Neural progenitor cell (in vitro differentiated cells): ENCODE measurements around the gene LRRC32. TPM values are rescaled to one million over a fixed set of nuclear protein-coding genes. Genes with fewer than 3 reads are reported as not detected.
A peak's percentile ranks its signal among the peaks of the same experiment; 100 is the strongest.

ENCODE experiments used
- DNase-seq: peaks from one replicate; pipeline ENCODE4 v3.0.0-alpha.2; 2016; ENCODE audit warnings: low spot score
- H2AFZ ChIP-seq: fragments of 200-600 bp; sonication (generic); replicated peaks from 2 replicates; pipeline ENCODE4 v1.6.1; 2016; ENCODE audit warnings: antibody characterized with exemption
- H3F3A ChIP-seq: fragments of 200-600 bp; sonication (generic); 2 replicates; pipeline ENCODE4 v1.6.1; 2016; ENCODE audit warnings: antibody characterized with exemption, low read depth
- H3K27ac ChIP-seq: fragments of 200-600 bp; sonication (generic); 2 replicates; pipeline ENCODE4 v1.5.1; 2016; ENCODE audit warnings: mild to moderate bottlenecking
- H3K27me3 ChIP-seq: fragments of 200-600 bp; sonication (generic); 2 replicates; pipeline ENCODE4 v1.6.1; 2016; ENCODE audit warnings: mild to moderate bottlenecking, moderate library complexity
- H3K36me3 ChIP-seq: fragments of 200-600 bp; sonication (generic); 2 replicates; pipeline ENCODE4 v1.5.1; 2016
- H3K4me1 ChIP-seq: fragments of 200-600 bp; sonication (generic); 2 replicates; pipeline ENCODE4 v1.6.1; 2016; ENCODE audit warnings: mixed run types
- H3K4me2 ChIP-seq: fragments of 200-600 bp; sonication (generic); 2 replicates; pipeline ENCODE4 v1.6.1; 2016
- H3K4me3 ChIP-seq: fragments of 200-600 bp; sonication (generic); 2 replicates; pipeline ENCODE4 v1.5.1; 2016
- H3K79me2 ChIP-seq: fragments of 200-600 bp; sonication (generic); 2 replicates; pipeline ENCODE4 v1.6.1; 2016; ENCODE audit warnings: low read depth
- H3K9ac ChIP-seq: fragments of 200-600 bp; sonication (generic); 2 replicates; pipeline ENCODE4 v1.6.1; 2016
- H3K9me3 ChIP-seq: fragments of 200-600 bp; sonication (generic); 2 replicates; pipeline ENCODE4 v1.5.1; 2016; ENCODE audit warnings: low read depth
- H4K20me1 ChIP-seq: fragments of 200-600 bp; sonication (generic); 2 replicates; pipeline ENCODE4 v1.6.1; 2016; ENCODE audit warnings: low read depth
- H3K27ac Mint-ChIP-seq: 3 replicates; pipeline ENCODE4 v1.8.0; 2021; ENCODE audit warnings: mixed read lengths
- H3K27me3 Mint-ChIP-seq: 2 replicates; pipeline ENCODE4 v1.8.0; 2022; ENCODE audit warnings: low read depth, mild to moderate bottlenecking, inconsistent platforms, moderate library complexity, mixed read lengths; ENCODE audit not compliant: insufficient read depth
- H3K36me3 Mint-ChIP-seq: 3 replicates; pipeline ENCODE4 v1.8.0; 2021; ENCODE audit warnings: mixed read lengths
- H3K4me1 Mint-ChIP-seq: 3 replicates; pipeline ENCODE4 v1.8.0; 2021; ENCODE audit warnings: mixed read lengths
- H3K4me3 Mint-ChIP-seq: 3 replicates; pipeline ENCODE4 v1.8.0; 2021; ENCODE audit warnings: mild to moderate bottlenecking, moderate library complexity, mixed read lengths
- H3K9me3 Mint-ChIP-seq: 3 replicates; pipeline ENCODE4 v1.8.0; 2020; ENCODE audit warnings: mixed read lengths
- EZH2 ChIP-seq: fragments of 200-600 bp; sonication (generic); IDR thresholded peaks from 2 replicates; pipeline ENCODE4 v1.6.1; 2017; ENCODE audit warnings: antibody characterized with exemption, mild to moderate bottlenecking, moderate library complexity
- EZH2phosphoT487 ChIP-seq: fragments of 200-600 bp; sonication (generic); IDR thresholded peaks from 2 replicates; pipeline ENCODE4 v1.6.1; 2017; ENCODE audit warnings: antibody characterized with exemption
- total RNA-seq: library from RNA; depleted of rRNA; stranded (reverse); fragments of >200 nt; gene quantifications from 2 replicates; pipeline ENCODE4 v1.2.3, GENCODE V29; 2015; ENCODE audit warnings: low replicate concordance
- TF ChIP-seq, protein P1 (sequence below): fragments of 200-600 bp; sonication (generic); IDR thresholded peaks from 2 replicates; pipeline ENCODE4 v1.5.1; 2017; ENCODE audit warnings: antibody characterized with exemption, mild to moderate bottlenecking

LRRC32 gene
- total RNA-seq, 1 donor from 2014 or later, result 0.21 TPM

DNA sequence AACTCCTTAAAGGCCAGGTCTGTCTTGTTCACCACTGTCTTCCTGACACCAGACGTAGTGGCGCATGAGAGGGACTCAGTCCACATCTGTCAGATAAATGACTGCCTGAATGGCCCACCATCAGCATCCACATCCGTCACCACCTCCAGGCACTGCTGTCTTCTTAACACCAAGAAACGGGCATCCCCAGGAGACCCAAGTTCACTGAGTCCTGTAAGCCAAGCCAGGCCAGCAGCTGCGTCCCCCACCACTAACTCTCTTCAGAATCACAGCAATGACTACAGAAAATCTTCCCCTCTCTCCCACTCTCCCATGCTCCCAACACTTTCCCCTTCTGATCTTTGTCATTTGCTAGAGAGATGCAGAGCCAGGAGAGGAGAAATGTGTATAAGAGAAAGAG is 47.3 kb upstream of the LRRC32 start:
- Mint-ChIP-seq H3K4me3 (no peak overlapping the region), H3K27me3 (peaks cover 15% of the 10 kb centered on the region), H3K27ac (no peak overlapping the region), H3K9me3 (no peaks in the 10 kb centered on the region), H3K4me1 (peaks cover 12% of the 10 kb centered on the region), H3K36me3 (no peaks in the 10 kb centered on the region)
- no peak overlapping the region for H2AFZ ChIP-seq
- no peak overlapping the region for H3K9ac ChIP-seq
- no peaks in the 10 kb centered on the region for H3K9me3 ChIP-seq
- no peak overlapping the region for H3K4me2 ChIP-seq
- H3K27ac ChIP-seq, result no peak overlapping the region
- H3K4me3 ChIP-seq, result no peak overlapping the region
- peaks cover 5% of the 10 kb centered on the region for H4K20me1 ChIP-seq
- no peaks in the 10 kb centered on the region for H3K79me2 ChIP-seq
- no peaks in the 10 kb centered on the region for H3K36me3 ChIP-seq
- H3K27me3 ChIP-seq, result peaks cover 2% of the 10 kb centered on the region
- no peaks in the 10 kb centered on the region for H3F3A ChIP-seq
- TF ChIP-seq, protein P1, sequence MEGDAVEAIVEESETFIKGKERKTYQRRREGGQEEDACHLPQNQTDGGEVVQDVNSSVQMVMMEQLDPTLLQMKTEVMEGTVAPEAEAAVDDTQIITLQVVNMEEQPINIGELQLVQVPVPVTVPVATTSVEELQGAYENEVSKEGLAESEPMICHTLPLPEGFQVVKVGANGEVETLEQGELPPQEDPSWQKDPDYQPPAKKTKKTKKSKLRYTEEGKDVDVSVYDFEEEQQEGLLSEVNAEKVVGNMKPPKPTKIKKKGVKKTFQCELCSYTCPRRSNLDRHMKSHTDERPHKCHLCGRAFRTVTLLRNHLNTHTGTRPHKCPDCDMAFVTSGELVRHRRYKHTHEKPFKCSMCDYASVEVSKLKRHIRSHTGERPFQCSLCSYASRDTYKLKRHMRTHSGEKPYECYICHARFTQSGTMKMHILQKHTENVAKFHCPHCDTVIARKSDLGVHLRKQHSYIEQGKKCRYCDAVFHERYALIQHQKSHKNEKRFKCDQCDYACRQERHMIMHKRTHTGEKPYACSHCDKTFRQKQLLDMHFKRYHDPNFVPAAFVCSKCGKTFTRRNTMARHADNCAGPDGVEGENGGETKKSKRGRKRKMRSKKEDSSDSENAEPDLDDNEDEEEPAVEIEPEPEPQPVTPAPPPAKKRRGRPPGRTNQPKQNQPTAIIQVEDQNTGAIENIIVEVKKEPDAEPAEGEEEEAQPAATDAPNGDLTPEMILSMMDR, result no peak
- TF ChIP-seq EZH2 (no peak), EZH2phosphoT487 (no peak)
- H3K4me1 ChIP-seq, result no peaks in the 10 kb centered on the region
- DNase-seq, result no peak

DNA sequence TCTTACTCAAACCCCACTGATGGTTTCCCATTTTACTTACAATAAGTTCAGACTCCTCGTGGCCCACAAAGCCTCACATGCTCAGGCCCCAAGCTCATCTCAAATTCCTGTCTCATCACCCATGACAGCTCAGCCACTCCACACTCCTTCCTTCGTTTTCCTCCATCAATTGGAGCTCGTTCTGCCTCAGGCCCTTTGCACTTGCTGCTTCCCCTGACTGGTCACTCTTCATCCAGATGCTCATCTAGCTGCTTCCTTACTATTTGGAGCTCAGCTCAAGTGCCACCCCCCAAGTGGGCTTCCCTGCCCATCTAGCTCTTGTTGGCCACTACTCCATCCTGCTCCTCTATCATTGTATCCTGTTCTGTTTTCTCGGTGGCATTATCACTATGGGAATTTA is 46.8 kb upstream of the LRRC32 start:
- no peak overlapping the region for H3K4me3 Mint-ChIP-seq
- no peaks in the 10 kb centered on the region for H3F3A ChIP-seq
- H3K27ac Mint-ChIP-seq, result no peak overlapping the region
- H3K27me3 Mint-ChIP-seq, result peaks cover 14% of the 10 kb centered on the region
- H3K9me3 ChIP-seq, result no peaks in the 10 kb centered on the region
- TF ChIP-seq, protein P1, result no peak
- TF ChIP-seq EZH2 (no peak), EZH2phosphoT487 (no peak)
- no peak overlapping the region for H2AFZ ChIP-seq
- no peaks in the 10 kb centered on the region for H3K9me3 Mint-ChIP-seq
- peaks cover 3% of the 10 kb centered on the region for H4K20me1 ChIP-seq
- no peaks in the 10 kb centered on the region for H3K36me3 ChIP-seq
- no peaks in the 10 kb centered on the region for H3K4me1 ChIP-seq
- H3K9ac ChIP-seq, result no peak overlapping the region
- no peak overlapping the region for H3K4me2 ChIP-seq
- H3K4me1 Mint-ChIP-seq, result peaks cover 8% of the 10 kb centered on the region
- no peaks in the 10 kb centered on the region for H3K36me3 Mint-ChIP-seq
- no peak for DNase-seq
- H3K79me2 ChIP-seq, result no peaks in the 10 kb centered on the region
- no peak overlapping the region for H3K27ac ChIP-seq
- H3K27me3 ChIP-seq, result no peaks in the 10 kb centered on the region
- H3K4me3 ChIP-seq, result no peak overlapping the region

DNA sequence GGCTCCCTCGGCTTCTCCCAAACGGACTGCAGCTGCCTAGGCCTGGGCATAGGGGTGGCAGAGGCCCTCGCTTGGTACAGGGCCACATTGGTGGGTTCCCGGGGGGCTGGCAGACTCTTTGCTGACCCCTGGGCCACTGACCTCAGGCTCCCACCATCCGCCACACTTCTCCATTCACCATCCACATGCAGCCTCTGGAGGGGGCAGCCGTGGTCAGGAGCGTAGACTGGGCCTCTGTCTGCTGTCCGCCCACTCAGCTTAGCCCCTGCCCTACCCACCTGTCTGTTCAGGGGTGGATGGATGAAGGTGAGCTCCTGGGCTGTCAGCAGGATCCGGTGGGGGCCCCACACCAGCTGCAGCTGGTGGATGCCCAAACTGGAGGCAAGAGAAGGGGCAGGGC is 45.7 kb upstream of the LRRC32 start:
- Histone ChIP-seq H3K9ac (no peak overlapping the region), H3K4me3 (no peak overlapping the region), H3K79me2 (no peaks in the 10 kb centered on the region), H3K4me1 (no peaks in the 10 kb centered on the region), H2AFZ (no peak overlapping the region), H3F3A (no peaks in the 10 kb centered on the region), H3K9me3 (no peaks in the 10 kb centered on the region), H3K36me3 (no peaks in the 10 kb centered on the region), H3K27me3 (no peaks in the 10 kb centered on the region), H3K4me2 (no peak overlapping the region), H4K20me1 (no peaks in the 10 kb centered on the region), H3K27ac (no peak overlapping the region)
- no peaks in the 10 kb centered on the region for H3K9me3 Mint-ChIP-seq
- TF ChIP-seq, protein P1, result no peak
- TF ChIP-seq EZH2phosphoT487 (no peak), EZH2 (no peak)
- H3K27me3 Mint-ChIP-seq, result peaks cover 9% of the 10 kb centered on the region
- H3K4me3 Mint-ChIP-seq, result no peak overlapping the region
- H3K27ac Mint-ChIP-seq, result no peak overlapping the region
- H3K36me3 Mint-ChIP-seq, result no peaks in the 10 kb centered on the region
- no peak for DNase-seq
- H3K4me1 Mint-ChIP-seq, result no peaks in the 10 kb centered on the region

DNA sequence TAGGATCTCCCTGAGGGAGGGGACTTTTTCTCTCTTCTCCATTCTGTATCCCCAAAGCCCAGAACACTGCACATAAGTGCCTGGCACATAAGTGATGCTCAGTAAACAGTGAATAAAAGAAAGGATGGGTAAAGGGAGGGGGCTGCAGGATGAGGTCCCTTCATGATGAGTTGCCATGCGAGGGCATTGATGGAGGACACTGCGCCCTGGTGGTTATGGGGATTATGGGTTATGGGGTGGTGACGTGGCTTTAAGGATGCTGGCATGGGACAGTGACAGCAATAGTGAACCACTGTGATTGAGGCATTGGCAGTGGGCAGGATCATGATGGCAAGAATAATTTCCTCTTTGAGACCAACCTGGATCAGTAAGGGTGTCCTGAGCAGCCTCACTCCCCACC is 43.9 kb upstream of the LRRC32 start:
- Histone ChIP-seq H3K4me2 (no peak overlapping the region), H3K9ac (no peak overlapping the region), H3K9me3 (no peaks in the 10 kb centered on the region), H2AFZ (no peak overlapping the region), H3K79me2 (no peaks in the 10 kb centered on the region), H3K4me3 (no peak overlapping the region), H3K36me3 (no peaks in the 10 kb centered on the region), H3K27ac (no peak overlapping the region), H4K20me1 (no peaks in the 10 kb centered on the region), H3F3A (no peaks in the 10 kb centered on the region), H3K4me1 (no peaks in the 10 kb centered on the region), H3K27me3 (no peaks in the 10 kb centered on the region)
- no peak overlapping the region for H3K27ac Mint-ChIP-seq
- no peak for DNase-seq
- H3K36me3 Mint-ChIP-seq, result no peaks in the 10 kb centered on the region
- no peak overlapping the region for H3K4me3 Mint-ChIP-seq
- H3K27me3 Mint-ChIP-seq, result peaks cover 10% of the 10 kb centered on the region
- no peak for TF ChIP-seq EZH2
- TF ChIP-seq, protein P1, result peak; percentile 15
- H3K9me3 Mint-ChIP-seq, result no peaks in the 10 kb centered on the region
- no peaks in the 10 kb centered on the region for H3K4me1 Mint-ChIP-seq
